ENCODE results near the gene SUN3. TPM values are rescaled to one million over a fixed set of nuclear protein-coding genes. Genes with fewer than 3 reads are reported as not detected.

Gene SUN3
- total RNA-seq, 2 donors from 2014 or later: not detected

GRCh38 chr7:48011323-48011722 lies 17.6 kb downstream of the SUN3 start:
- Histone ChIP-seq H3K4me1 (ENCODE audit: control insufficient read depth, insufficient read depth, low read length) (peaks cover 2% of the 10 kb centered on the region), H3K9me3 (ENCODE audit: control insufficient read depth, low read length) (peaks cover 11% of the 10 kb centered on the region), H3K27me3 (ENCODE audit: control insufficient read depth, insufficient read depth, low read length, poor library complexity, severe bottlenecking) (no peaks in the 10 kb centered on the region), H3K9ac (ENCODE audit: extremely low read depth, low read length, poor library complexity, severe bottlenecking) (no peak overlapping the region), H3K27ac (ENCODE audit: low read depth, low read length) (no peak overlapping the region), H3K36me3 (ENCODE audit: control insufficient read depth, insufficient read depth, low read length) (no peaks in the 10 kb centered on the region), H3K4me3 (ENCODE audit: low read length) (no peak overlapping the region)
- H3K4me1 Mint-ChIP-seq: peaks cover 8% of the 10 kb centered on the region
- H3K27ac Mint-ChIP-seq: no peak overlapping the region
- DNase-seq: no peak
- no peak for TF ChIP-seq CTCF (conservative IDR thresholded peaks at IDR 0.05)
- no peaks in the 10 kb centered on the region for H3K27me3 Mint-ChIP-seq (ENCODE audit: insufficient read depth)
- no peak overlapping the region for H3K4me3 Mint-ChIP-seq
- WGBS, 2 experiments (ENCODE audit: insufficient coverage in 1 of 2, insufficient read length in 1 of 2): 87% methylated on average over 2 of the region's 2 CpGs; no CpG with 5 or more reads in 1 of the 2 experiments
- H3K36me3 Mint-ChIP-seq (ENCODE audit: low read depth): no peaks in the 10 kb centered on the region
- H3K9me3 Mint-ChIP-seq: peaks cover 10% of the 10 kb centered on the region

- 95 to 97% methylated on average over 3 to 4 of the region's 4 CpGs for WGBS, 2 experiments (ENCODE audit: insufficient coverage in 1 of 2, insufficient read length in 1 of 2)
- no peaks in the 10 kb centered on the region for H3K27me3 Mint-ChIP-seq (ENCODE audit: insufficient read depth)
Measured at GRCh38 chr7:48009954-48010353, 19.0 kb downstream of the SUN3 start.

GRCh38 chr7:48009257-48009656 lies 19.6 kb downstream of the SUN3 start:
- Histone ChIP-seq H3K9ac (ENCODE audit: extremely low read depth, low read length, poor library complexity, severe bottlenecking) (no peak overlapping the region), H3K27ac (ENCODE audit: low read depth, low read length) (no peak overlapping the region), H3K4me3 (ENCODE audit: low read length) (no peak overlapping the region), H3K4me1 (ENCODE audit: control insufficient read depth, insufficient read depth, low read length) (peaks cover 7% of the 10 kb centered on the region), H3K27me3 (ENCODE audit: control insufficient read depth, insufficient read depth, low read length, poor library complexity, severe bottlenecking) (no peaks in the 10 kb centered on the region), H3K9me3 (ENCODE audit: control insufficient read depth, low read length) (peaks cover 11% of the 10 kb centered on the region), H3K36me3 (ENCODE audit: control insufficient read depth, insufficient read depth, low read length) (no peaks in the 10 kb centered on the region)
- Mint-ChIP-seq H3K36me3 (ENCODE audit: low read depth) (no peaks in the 10 kb centered on the region), H3K9me3 (peaks cover 10% of the 10 kb centered on the region), H3K4me3 (no peak overlapping the region), H3K27ac (no peak overlapping the region), H3K27me3 (ENCODE audit: insufficient read depth) (no peaks in the 10 kb centered on the region), H3K4me1 (peaks cover 15% of the 10 kb centered on the region)
- TF ChIP-seq CTCF (conservative IDR thresholded peaks at IDR 0.05): peak; percentile 50
- no peak for DNase-seq
- WGBS, 2 experiments (ENCODE audit: insufficient coverage in 1 of 2, insufficient read length in 1 of 2): 91% methylated on average over 4 of the region's 4 CpGs; no CpG with 5 or more reads in 1 of the 2 experiments

More at GRCh38 chr7:48009954-48010353, 19.0 kb downstream of the SUN3 start:
- Histone ChIP-seq H3K9me3 (ENCODE audit: control insufficient read depth, low read length) (peaks cover 11% of the 10 kb centered on the region), H3K27me3 (ENCODE audit: control insufficient read depth, insufficient read depth, low read length, poor library complexity, severe bottlenecking) (no peaks in the 10 kb centered on the region), H3K27ac (ENCODE audit: low read depth, low read length) (no peak overlapping the region), H3K36me3 (ENCODE audit: control insufficient read depth, insufficient read depth, low read length) (no peaks in the 10 kb centered on the region), H3K4me3 (ENCODE audit: low read length) (no peak overlapping the region), H3K9ac (ENCODE audit: extremely low read depth, low read length, poor library complexity, severe bottlenecking) (no peak overlapping the region), H3K4me1 (ENCODE audit: control insufficient read depth, insufficient read depth, low read length) (peaks cover 2% of the 10 kb centered on the region)
- no peak for DNase-seq
- H3K9me3 Mint-ChIP-seq: peaks cover 10% of the 10 kb centered on the region
- TF ChIP-seq CTCF (conservative IDR thresholded peaks at IDR 0.05): no peak
- H3K36me3 Mint-ChIP-seq (ENCODE audit: low read depth): no peaks in the 10 kb centered on the region
- H3K4me3 Mint-ChIP-seq: no peak overlapping the region
- H3K27ac Mint-ChIP-seq: no peak overlapping the region
- H3K4me1 Mint-ChIP-seq: peaks cover 12% of the 10 kb centered on the region
